Endothelial cell of umbilical vein (primary cell): ENCODE data around the gene GRID2.

Source experiments
- CTCF ChIP-seq, 2 donors: IDR thresholded peaks; 1 replicate in 1 of 2; 2 replicates in 1 of 2; pipeline ENCODE4 v1.5.1; 2011; ENCODE audit warnings: low read length in 2 of 2, mild to moderate bottlenecking in 2 of 2, moderate library complexity in 2 of 2, control low read depth in 1 of 2, inconsistent platforms in 1 of 2, low read depth in 1 of 2; ENCODE audit not compliant: insufficient read depth in 1 of 2; ENCODE audit errors: extremely low read depth in 1 of 2
- EZH2 ChIP-seq: IDR thresholded peaks from 2 replicates; pipeline ENCODE4 v1.6.1; 2012; ENCODE audit warnings: borderline replicate concordance, low read depth, mild to moderate bottlenecking, moderate library complexity, low read length, inconsistent platforms; ENCODE audit not compliant: severe bottlenecking
- GATA2 ChIP-seq: IDR thresholded peaks from 2 replicates; pipeline ENCODE4 v1.7.0; 2011; ENCODE audit warnings: low read depth, mild to moderate bottlenecking, moderate library complexity, mixed read lengths, low read length; ENCODE audit not compliant: insufficient read length, insufficient read depth
- JUN ChIP-seq: IDR thresholded peaks from 2 replicates; pipeline ENCODE4 v1.6.1; 2011; ENCODE audit warnings: borderline replicate concordance, low read depth; ENCODE audit not compliant: insufficient read length, insufficient read depth
- MAX ChIP-seq: IDR thresholded peaks from 2 replicates; pipeline ENCODE4 v1.6.1; 2011; ENCODE audit not compliant: insufficient read depth, insufficient read length
- POLR2A ChIP-seq: IDR thresholded peaks from 2 replicates; pipeline ENCODE4 v1.6.1; 2012; ENCODE audit warnings: low read depth, mild to moderate bottlenecking, control low read depth, low read length
- POLR2AphosphoS5 ChIP-seq: IDR thresholded peaks from 2 replicates; pipeline ENCODE4 v1.6.1; 2012; ENCODE audit warnings: low read depth, mild to moderate bottlenecking, control low read depth, low read length, moderate library complexity; ENCODE audit not compliant: insufficient read depth

DNA sequence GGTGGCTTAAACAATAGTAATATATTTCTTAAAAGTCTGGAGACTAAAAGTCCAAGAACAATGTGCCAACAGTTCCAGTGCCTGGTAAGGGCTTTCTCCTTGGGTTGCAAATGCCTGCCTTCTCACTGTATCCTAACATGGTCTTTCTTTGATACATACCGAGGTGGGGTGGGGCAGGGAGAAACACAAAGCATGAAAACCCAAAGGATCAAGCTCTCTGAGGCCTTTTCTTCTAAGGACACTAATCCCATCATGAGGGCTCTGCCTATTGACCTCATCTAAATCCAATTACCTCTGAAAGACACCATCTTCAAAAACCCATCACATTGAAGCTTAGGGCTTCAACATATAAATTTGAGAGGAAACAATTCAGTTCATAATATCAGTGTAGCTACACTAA lies 311.3 kb downstream of the GRID2 start:
- TF ChIP-seq EZH2, result no peak
- no peak for TF ChIP-seq POLR2AphosphoS5
- TF ChIP-seq CTCF (IDR thresholded peaks at IDR 0.05; ENCODE audit: extremely low read depth in 1 of 2, insufficient read depth in 1 of 2, low read depth in 1 of 2, low read length in 2 of 2), result no peak
- no peak for TF ChIP-seq MAX
- TF ChIP-seq POLR2A, result no peak
- no peak for TF ChIP-seq GATA2
- no peak for TF ChIP-seq JUN
